ENCODE measurements around the gene FRAT2. TPM values are rescaled to one million over a fixed set of nuclear protein-coding genes. Genes with fewer than 3 reads are reported as not detected.
"Not testable (repeated sequence)": the region's sequence is repeated elsewhere in the genome, so short reads cannot be mapped to it uniquely, and the experiment has no call there.

The FRAT2 gene
- total RNA-seq, 2 donors from 2014 or later: 43.0 to 45.3 TPM

DNA sequence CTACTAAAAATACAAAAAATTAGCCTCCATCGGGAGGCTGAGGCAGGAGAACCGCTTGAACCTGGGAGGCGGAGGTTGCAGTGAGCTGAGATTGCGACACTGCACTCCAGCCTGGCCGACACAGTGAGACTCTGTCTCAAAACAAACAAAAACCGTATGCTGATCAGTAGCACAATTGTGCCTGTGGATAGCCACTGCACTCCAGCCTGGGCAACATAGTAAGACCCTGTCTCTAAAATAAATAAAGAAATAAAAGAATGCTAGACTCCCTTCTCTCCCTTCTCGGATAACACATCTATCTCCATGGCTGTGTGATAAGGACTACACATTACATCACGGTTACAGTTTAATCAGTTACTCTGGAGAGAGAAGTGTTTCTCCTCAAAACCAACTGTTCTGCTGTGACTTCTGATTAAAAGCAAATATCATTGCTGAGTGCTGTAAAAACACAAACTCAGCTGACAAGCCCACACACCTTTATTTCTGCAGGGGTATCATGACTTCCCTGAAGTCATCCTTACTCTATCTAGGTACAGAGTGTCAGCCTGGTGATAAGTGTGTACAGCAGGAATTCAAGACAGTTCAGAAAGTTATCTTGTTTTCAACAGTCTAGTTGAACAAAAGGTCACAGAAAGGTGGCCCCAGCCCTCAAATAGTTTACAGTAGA is 36.8 kb downstream of the FRAT2 start:
- DNase-seq (ENCODE audit: low spot score): no peak
- H3K36me3 ChIP-seq: no peaks in the 10 kb centered on the region
- TF ChIP-seq POLR2A (IDR thresholded peaks at IDR 0.05): no peak
- TF ChIP-seq, protein P1, sequence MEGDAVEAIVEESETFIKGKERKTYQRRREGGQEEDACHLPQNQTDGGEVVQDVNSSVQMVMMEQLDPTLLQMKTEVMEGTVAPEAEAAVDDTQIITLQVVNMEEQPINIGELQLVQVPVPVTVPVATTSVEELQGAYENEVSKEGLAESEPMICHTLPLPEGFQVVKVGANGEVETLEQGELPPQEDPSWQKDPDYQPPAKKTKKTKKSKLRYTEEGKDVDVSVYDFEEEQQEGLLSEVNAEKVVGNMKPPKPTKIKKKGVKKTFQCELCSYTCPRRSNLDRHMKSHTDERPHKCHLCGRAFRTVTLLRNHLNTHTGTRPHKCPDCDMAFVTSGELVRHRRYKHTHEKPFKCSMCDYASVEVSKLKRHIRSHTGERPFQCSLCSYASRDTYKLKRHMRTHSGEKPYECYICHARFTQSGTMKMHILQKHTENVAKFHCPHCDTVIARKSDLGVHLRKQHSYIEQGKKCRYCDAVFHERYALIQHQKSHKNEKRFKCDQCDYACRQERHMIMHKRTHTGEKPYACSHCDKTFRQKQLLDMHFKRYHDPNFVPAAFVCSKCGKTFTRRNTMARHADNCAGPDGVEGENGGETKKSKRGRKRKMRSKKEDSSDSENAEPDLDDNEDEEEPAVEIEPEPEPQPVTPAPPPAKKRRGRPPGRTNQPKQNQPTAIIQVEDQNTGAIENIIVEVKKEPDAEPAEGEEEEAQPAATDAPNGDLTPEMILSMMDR (IDR thresholded peaks at IDR 0.05): no peak
- no peak for TF ChIP-seq POLR2AphosphoS5 (IDR thresholded peaks at IDR 0.05)
- H3K4me1 ChIP-seq (replicated peaks): no peaks in the 10 kb centered on the region
- H3K4me3 ChIP-seq: no peak overlapping the region
- intact Hi-C loops (cut with DNase I): no loop called here
- 78% methylated on average over 8 of the region's 8 CpGs for WGBS
- H3K27ac ChIP-seq: no peak overlapping the region
- H3K9me3 ChIP-seq: no peaks in the 10 kb centered on the region
- H3K27me3 ChIP-seq (replicated peaks; ENCODE audit: insufficient read depth): no peaks in the 10 kb centered on the region

DNA sequence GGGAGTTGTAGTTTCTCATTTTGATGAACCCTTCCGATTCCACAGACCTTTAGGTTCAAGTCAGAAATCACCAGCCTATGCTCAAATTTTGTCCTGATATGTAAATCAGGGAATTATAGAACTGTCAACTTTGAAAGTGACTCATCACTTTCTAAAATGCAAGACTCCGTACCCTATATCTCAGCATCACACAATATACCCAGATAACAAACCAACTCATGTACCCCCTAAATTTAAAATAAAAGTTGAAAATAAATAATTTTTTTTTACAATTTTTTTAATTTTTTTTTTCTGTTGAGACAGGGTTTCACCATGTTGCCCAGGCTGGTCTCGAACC is 41.7 kb downstream of the FRAT2 start:
- intact Hi-C loops (cut with DNase I): loop anchor here (5.0 kb wide), 1 partner anchor 39 kb away; the partner anchor contains the start of gene FRAT2
- Histone ChIP-seq H3K4me3 (no peak overlapping the region), H3K27me3 (replicated peaks; ENCODE audit: insufficient read depth) (no peaks in the 10 kb centered on the region), H3K36me3 (no peaks in the 10 kb centered on the region), H3K27ac (no peak overlapping the region), H3K9me3 (no peaks in the 10 kb centered on the region), H3K4me1 (replicated peaks) (peaks cover 5% of the 10 kb centered on the region)
- no peak for DNase-seq (ENCODE audit: low spot score)
- WGBS: 61% methylated on average over 3 of the region's 3 CpGs
- TF ChIP-seq, protein P1 (IDR thresholded peaks at IDR 0.05): no peak
- TF ChIP-seq POLR2AphosphoS5 (IDR thresholded peaks at IDR 0.05) (no peak), POLR2A (IDR thresholded peaks at IDR 0.05) (no peak)

DNA sequence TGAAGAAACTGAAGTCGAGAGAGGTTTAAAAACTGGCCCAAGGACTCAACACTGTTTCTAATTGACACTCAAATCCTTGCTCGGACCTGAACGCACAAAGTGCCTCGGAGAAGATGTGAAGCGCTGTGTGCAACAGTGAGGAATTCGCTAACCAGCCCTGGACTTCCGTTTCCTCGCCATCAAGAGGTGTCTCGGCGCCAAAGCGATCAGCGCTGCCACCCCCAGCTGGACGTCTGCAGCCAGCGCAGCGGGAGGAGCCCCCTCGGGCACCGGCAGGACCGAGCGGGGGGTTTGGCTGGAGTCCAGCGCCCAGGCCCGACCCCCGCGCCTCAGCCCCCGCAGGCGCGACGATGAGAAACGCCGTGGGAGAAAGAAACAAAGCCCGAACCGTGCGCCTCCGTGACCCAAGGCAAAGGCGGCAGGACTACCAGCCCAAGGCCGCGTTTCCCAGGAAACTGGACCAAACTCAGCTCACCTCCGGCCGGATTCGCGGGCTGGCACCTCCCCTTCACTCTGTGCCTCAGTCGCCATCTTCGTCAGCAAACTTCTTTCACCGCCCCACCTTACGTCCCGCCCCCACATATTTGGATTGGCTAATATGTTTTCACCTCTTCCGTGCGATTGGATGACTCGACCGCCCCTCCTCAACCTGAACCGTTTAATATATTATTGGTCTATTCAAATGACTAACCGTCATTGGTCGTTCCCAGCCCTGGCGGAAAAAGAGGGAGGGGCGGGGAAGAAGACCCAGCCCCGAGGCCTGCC is 42.2 kb downstream of the FRAT2 start, which contains the start of gene ARHGAP19:
TSS of gene ARHGAP19 (minus strand) at position 541 of the 765 bp plus-strand sequence. CDS start at position 531, 10 bp downstream.
- WGBS: under 1% methylated on average over 55 of the region's 55 CpGs
- peak; percentile 97 for DNase-seq (ENCODE audit: low spot score)
- H3K27me3 ChIP-seq (replicated peaks; ENCODE audit: insufficient read depth): no peaks in the 10 kb centered on the region
- no peaks in the 10 kb centered on the region for H3K9me3 ChIP-seq
- H3K4me3 ChIP-seq: peak within 1 kb of the TSS; percentile 64 to 79
- H3K36me3 ChIP-seq: no peaks in the 10 kb centered on the region
- H3K27ac ChIP-seq: peak within 1 kb of the TSS; percentile 92 to 96
- TF ChIP-seq, protein P1 (IDR thresholded peaks at IDR 0.05): peak in 1 of 4 experiments; percentile 38
- TF ChIP-seq POLR2AphosphoS5 (IDR thresholded peaks at IDR 0.05) (peak; percentile 97), POLR2A (IDR thresholded peaks at IDR 0.05) (peak; percentile 92)
- intact Hi-C loops (cut with DNase I): loop anchor here (5.0 kb wide), 1 partner anchor 40 kb away; the partner anchor contains the start of gene FRAT2
- peaks cover 5% of the 10 kb centered on the region for H3K4me1 ChIP-seq (replicated peaks)

DNA sequence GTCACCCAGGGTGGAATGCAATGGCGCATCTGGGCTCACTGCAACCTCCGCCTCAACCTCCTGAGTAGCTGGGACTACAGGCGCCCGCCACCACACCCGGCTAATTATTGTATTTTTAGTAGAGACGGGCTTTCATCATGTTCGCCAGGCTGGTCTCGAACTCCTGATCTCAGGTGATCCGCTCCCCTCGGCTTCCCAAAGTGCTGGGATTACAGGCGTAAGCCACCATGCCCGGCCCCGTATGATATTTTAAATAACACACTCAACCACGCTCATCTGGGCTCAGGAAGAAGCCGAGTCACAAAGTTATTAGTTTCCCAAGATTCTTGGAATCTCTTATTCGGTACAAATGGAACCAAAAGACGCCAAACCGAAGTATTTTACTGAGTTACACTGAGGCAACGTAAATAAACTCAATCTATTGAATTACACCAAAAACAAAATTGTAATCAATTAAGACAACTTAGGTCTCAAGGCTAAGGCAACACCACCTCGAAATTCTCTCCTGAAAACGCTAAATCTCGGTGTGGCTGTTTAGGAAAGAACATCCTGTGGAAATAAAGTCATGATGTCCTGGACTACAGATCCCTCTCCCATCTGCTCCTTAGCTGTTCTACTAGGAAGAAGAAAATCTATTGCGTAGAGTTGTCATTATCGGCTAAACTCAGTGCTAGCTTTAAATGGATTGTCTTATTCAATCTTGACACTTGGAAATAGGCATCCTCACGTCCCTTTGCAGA is 43.0 kb downstream of the FRAT2 start:
- 50% methylated on average over 25 of the region's 25 CpGs for WGBS
- H3K27me3 ChIP-seq (replicated peaks; ENCODE audit: insufficient read depth): no peaks in the 10 kb centered on the region
- peaks cover 5% of the 10 kb centered on the region for H3K4me1 ChIP-seq (replicated peaks)
- TF ChIP-seq, protein P1 (IDR thresholded peaks at IDR 0.05): no peak
- TF ChIP-seq POLR2AphosphoS5 (IDR thresholded peaks at IDR 0.05) (no peak), POLR2A (IDR thresholded peaks at IDR 0.05) (no peak)
- intact Hi-C loops (cut with DNase I): loop anchor here (5.0 kb wide), 1 partner anchor 41 kb away; the partner anchor contains the start of gene FRAT2
- peak overlapping the region; percentile 64 to 79 for H3K4me3 ChIP-seq
- H3K27ac ChIP-seq: peak overlapping the region; percentile 92 to 96
- H3K36me3 ChIP-seq: no peaks in the 10 kb centered on the region
- no peak for DNase-seq (ENCODE audit: low spot score)
- no peaks in the 10 kb centered on the region for H3K9me3 ChIP-seq

DNA sequence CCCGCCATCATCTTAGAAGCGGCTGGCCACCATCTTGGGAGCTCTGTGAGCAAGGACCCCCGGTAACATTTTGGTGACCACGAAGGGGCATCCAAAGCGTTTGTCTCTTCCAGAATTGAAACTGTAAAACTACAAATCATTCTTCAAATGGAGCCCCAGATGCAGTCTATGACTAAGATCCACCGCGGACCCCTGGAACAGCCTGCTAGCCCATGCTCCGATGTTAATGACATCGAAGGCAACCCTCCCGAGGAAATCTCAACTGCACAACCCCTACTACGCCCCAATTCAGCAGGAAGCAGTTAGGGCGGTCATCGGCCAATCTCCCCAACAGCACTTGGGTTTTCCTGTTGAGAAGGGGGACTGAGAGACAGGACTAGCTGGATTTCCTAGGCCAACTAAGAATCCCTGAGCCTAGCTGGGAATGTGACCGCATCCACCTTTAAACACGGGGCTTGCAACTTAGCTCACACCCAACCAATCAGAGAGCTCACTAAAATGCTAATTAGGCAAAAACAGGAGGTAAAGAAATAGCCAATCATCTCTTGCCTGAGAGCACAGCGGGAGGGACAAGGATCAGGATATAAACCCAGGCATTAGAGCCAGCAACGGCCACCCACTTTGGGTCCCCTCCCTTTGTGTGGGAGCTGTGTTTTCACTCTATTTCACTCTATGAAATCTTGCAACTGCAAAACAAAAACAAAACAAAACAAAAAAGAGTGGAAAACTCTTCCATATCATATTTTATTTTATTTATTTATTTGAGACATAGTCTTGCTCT is 43.8 kb downstream of the FRAT2 start:
- 93% methylated on average over 17 of the region's 17 CpGs for WGBS
- not testable (repeated sequence) for H3K4me3 ChIP-seq; H3K4me1 ChIP-seq (replicated peaks); H3K36me3 ChIP-seq; H3K27ac ChIP-seq; H3K27me3 ChIP-seq (replicated peaks; ENCODE audit: insufficient read depth); DNase-seq (ENCODE audit: low spot score); H3K9me3 ChIP-seq
- intact Hi-C loops (cut with DNase I): loop anchor here (5.0 kb wide), 1 partner anchor 42 kb away; the partner anchor contains the start of gene FRAT2

DNA sequence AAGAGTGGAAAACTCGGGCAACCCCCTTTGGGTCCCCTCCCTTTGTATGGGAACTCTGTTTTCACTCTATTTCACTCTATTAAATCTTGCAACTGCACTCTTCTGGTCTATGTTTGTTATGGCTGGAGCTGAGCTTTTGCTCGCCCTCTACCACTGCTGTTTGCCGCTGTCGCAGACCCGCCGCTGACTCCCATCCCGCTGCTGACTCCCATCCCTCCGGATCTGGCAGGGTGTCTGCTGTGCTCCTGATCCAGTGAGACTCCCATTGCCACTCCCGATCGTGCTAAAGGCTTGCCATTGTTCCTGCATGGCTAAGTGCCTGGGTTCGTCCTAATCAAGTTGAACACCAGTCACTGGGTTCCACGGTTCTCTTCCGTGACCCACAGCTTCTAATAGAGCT is 44.5 kb downstream of the FRAT2 start:
- not testable (repeated sequence) for H3K4me1 ChIP-seq (replicated peaks); H3K27ac ChIP-seq; H3K27me3 ChIP-seq (replicated peaks; ENCODE audit: insufficient read depth); DNase-seq (ENCODE audit: low spot score); H3K9me3 ChIP-seq; H3K4me3 ChIP-seq; H3K36me3 ChIP-seq
- intact Hi-C loops (cut with DNase I): loop anchor here (5.0 kb wide), 1 partner anchor 42 kb away; the partner anchor contains the start of gene FRAT2
- 93% methylated on average over 13 of the region's 13 CpGs for WGBS

Measured in prostate gland (tissue), 2 donors.